ENCODE results near the gene CLPTM1L. TPM values are rescaled to one million over a fixed set of nuclear protein-coding genes. Genes with fewer than 3 reads are reported as not detected.

The CLPTM1L gene
- total and polyA plus RNA-seq, 9 of the 15 experiments (the other 6 are each of a cell fraction or from before 2014, with no cell fraction given): 3.5 to 217 (median 177) TPM

- no peaks in the 10 kb centered on the region for H3K9me1 ChIP-seq (ENCODE audit: control insufficient read depth, insufficient read depth, low read length)
- TF ChIP-seq MLLT1 (IDR thresholded peaks at IDR 0.05) (no peak), WHSC1 (IDR thresholded peaks at IDR 0.05; ENCODE audit: low read length) (no peak), MAX (CRISPR knock-in tag; IDR thresholded peaks at IDR 0.05) (0 out of 2 replicates have a peak, but pooled peaks have one; percentile 21)
- WGBS (ENCODE audit: insufficient coverage, low coverage, missing lambda C conversion rate): 0% methylated on average over 11 of the region's 11 CpGs
- H3K4me1 ChIP-seq (replicated peaks in 1 of 2; ENCODE audit: control insufficient read depth in 2 of 2, insufficient read depth in 2 of 2, low read length in 2 of 2): peaks cover 0 to 2% of the 10 kb centered on the region in 2 experiments; a peak in 1 of 5 replicates
- no peak for ATAC-seq
- ChIA-PET CTCF (ENCODE audit: low intra/inter-chr PET ratio) (no interaction called here), POLR2A (no interaction called here)
- DNase-seq (ENCODE audit: extremely low read depth in 1 of 4, low spot score in 3 of 4): no peak
- intact Hi-C loops (cut with micrococcal nuclease): no loop called here
- in situ Hi-C loops (cut with MboI): no loop called here
- H3K9me3 ChIP-seq (replicated peaks; ENCODE audit: control insufficient read depth, insufficient read depth, low read depth, low read length): no peaks in the 10 kb centered on the region
- no peak overlapping the region for H3K27ac ChIP-seq (ENCODE audit: extremely low read depth, low read depth, low read length)
- H3K79me2 ChIP-seq (ENCODE audit: control insufficient read depth, insufficient read depth, low read length): no peaks in the 10 kb centered on the region
- H3K36me3 ChIP-seq (ENCODE audit: control insufficient read depth, insufficient read depth, low read length): no peaks in the 10 kb centered on the region
- no peak for FAIRE-seq
- H3K27me3 ChIP-seq (ENCODE audit: control insufficient read depth in 2 of 2, insufficient read depth in 2 of 2, low read length in 2 of 2): peaks cover 46 to 93% of the 10 kb centered on the region in 2 experiments
- H4K20me1 ChIP-seq (replicated peaks; ENCODE audit: control insufficient read depth, insufficient read depth, low read length): peaks cover 20% of the 10 kb centered on the region
- no peak overlapping the region for H3K4me2 ChIP-seq (ENCODE audit: insufficient read depth, low read length)
- no peak overlapping the region; a peak in 1 of 4 replicates for H3K9ac ChIP-seq (ENCODE audit: insufficient read depth in 1 of 2, low read depth in 2 of 2, low read length in 2 of 2)
- BruUV-seq (replicated peaks): no TSS peak
- H2AFZ ChIP-seq (ENCODE audit: low read depth, low read length): no peak overlapping the region
- no peak overlapping the region for H3K4me3 ChIP-seq
These were observed 46.8 kb upstream of the CLPTM1L start for GRCh38 chr5:1391691-1392090.

All from K562 (cell line).